ENCODE measurements around the gene ERBB3.

DNA sequence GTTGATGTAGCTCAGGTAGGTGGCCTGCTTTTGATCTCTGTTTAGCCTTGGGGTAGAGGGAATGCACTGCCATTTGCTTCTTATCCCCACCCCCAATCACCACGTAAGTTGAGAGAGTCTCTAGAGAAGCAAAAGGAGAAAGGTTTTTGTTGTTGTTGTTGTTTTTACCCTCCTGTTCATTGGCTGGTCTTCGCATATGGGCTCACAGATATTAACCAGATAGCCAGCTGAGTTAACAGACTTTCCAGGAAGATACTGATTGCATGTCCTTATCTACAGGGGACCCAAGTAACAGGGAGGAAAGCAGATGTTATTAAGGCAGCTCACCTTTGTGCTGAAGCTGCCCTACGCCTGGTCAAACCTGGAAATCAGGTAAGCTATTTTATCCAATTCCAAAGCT lies 27.3 kb downstream of the ERBB3 start:
- TF ChIP-seq, protein P1, sequence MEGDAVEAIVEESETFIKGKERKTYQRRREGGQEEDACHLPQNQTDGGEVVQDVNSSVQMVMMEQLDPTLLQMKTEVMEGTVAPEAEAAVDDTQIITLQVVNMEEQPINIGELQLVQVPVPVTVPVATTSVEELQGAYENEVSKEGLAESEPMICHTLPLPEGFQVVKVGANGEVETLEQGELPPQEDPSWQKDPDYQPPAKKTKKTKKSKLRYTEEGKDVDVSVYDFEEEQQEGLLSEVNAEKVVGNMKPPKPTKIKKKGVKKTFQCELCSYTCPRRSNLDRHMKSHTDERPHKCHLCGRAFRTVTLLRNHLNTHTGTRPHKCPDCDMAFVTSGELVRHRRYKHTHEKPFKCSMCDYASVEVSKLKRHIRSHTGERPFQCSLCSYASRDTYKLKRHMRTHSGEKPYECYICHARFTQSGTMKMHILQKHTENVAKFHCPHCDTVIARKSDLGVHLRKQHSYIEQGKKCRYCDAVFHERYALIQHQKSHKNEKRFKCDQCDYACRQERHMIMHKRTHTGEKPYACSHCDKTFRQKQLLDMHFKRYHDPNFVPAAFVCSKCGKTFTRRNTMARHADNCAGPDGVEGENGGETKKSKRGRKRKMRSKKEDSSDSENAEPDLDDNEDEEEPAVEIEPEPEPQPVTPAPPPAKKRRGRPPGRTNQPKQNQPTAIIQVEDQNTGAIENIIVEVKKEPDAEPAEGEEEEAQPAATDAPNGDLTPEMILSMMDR (IDR thresholded peaks at IDR 0.05; ENCODE audit: poor library complexity), result no peak
- TF ChIP-seq EZH2 (IDR thresholded peaks at IDR 0.05; ENCODE audit: borderline replicate concordance) (no peak), EZH2phosphoT487 (IDR thresholded peaks at IDR 0.05; ENCODE audit: low read depth, severe bottlenecking, unreplicated experiment) (no peak)
